GM21526 (cell line): ENCODE measurements around the gene GSTP1.
"Not testable (repeated sequence)": the region's sequence is repeated elsewhere in the genome, so short reads cannot be mapped to it uniquely, and the experiment has no call there.

ENCODE experiments used
- ATAC-seq: cut with Tn5 transposase; IDR thresholded peaks from one replicate; pipeline ENCODE4 v1.9.1; 2021; ENCODE audit warnings: moderate library complexity; ENCODE audit not compliant: unreplicated experiment, low FRiP score

GSTP1 gene

DNA sequence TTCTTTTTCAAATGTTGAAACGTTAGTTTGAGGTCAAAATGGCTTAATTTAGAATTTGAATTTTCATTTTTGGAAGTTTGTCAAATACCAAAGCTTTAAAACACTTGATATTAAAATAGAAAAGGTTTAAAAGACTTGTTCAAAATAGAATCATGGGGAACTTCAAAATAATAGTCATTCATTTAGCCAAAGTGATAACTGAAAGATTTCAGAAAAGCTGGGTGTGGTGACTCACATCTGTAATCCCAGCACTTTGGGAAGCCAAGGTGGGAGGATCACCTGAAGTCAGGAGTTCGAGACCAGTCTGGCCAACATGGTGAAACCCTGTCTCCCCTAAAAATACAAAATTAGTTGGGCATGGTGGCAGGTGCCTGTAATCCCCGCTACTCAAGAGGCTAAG lies 10.9 kb downstream of the GSTP1 start:
- ATAC-seq, result no peak

DNA sequence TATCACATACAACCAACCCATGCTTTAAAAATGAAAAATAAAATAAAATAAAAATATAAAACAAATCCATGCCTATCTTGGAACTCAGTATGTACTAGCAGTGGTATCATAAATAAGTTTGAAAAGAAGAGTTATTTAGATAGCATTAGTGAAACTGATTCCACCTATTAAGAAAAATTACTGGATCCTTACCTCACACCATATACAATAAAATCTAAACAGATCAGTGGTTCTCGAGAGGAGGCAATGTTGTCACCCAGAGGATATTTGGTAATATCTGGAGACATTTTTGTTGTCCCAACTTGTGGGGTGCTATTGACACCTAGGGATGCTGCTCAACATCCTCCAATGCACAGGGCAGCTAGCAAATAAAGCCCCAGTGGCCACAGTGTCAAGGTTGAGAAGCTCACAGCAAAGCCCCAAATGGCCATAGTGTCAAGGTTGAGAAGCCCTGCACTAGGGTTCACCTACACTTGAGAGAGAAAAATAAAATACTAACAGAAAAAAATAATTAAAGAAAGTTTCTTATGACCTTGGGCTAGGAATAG lies 13.2 kb downstream of the GSTP1 start:
- no peak for ATAC-seq

DNA sequence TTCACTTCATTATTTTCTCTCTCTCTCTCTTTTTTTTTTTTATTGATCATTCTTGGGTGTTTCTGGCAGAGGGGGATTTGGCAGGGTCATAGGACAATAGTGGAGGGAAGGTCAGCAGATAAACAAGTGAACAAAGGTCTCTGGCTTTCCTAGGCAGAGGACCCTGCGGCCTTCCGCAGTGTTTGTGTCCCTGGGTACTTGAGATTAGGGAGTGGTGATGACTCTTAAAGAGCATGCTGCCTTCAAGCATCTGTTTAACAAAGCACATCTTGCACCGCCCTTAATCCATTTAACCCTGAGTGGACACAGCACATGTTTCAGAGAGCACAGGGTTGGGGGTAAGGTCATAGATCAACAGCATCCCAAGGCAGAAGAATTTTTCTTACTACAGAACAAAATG lies 13.8 kb downstream of the GSTP1 start:
- not testable (repeated sequence) for ATAC-seq

DNA sequence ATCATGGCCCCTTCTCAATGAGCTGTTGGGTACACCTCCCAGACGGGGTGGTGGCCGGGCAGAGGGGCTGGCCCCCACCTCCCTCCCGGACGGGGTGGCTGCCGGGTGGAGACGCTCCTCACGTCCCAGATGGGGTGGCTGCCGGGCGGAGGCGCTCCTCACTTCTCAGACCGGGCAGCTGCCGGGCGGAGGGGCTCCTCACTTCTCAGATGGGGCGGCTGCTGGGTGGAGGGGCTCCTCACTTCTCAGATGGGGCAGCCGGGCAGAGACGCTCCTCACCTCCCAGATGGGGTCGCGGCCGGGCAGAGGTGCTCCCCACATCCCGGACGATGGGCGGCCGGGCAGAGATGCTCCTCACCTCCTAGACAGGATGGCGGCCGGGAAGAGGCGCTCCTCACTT lies 14.4 kb downstream of the GSTP1 start:
- not testable (repeated sequence) for ATAC-seq

DNA sequence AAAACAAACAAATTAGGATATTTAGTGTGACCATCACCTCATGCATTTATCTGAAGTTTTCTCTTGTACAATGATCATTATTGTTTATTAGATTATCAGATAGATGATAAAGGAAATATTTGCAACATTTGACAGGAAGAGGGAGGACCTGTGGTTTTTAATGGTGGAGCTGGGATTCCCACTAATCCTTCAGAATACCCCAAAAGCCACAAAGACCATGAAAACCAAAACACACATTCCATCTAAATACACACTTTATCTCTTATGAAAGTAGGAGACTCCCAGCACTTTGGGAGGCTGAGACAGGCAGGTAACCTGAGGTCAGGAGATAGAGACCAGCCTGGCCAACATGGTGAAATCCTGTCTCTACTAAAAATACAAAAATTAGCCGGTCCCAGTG lies 15.5 kb downstream of the GSTP1 start:
- ATAC-seq, result no peak

DNA sequence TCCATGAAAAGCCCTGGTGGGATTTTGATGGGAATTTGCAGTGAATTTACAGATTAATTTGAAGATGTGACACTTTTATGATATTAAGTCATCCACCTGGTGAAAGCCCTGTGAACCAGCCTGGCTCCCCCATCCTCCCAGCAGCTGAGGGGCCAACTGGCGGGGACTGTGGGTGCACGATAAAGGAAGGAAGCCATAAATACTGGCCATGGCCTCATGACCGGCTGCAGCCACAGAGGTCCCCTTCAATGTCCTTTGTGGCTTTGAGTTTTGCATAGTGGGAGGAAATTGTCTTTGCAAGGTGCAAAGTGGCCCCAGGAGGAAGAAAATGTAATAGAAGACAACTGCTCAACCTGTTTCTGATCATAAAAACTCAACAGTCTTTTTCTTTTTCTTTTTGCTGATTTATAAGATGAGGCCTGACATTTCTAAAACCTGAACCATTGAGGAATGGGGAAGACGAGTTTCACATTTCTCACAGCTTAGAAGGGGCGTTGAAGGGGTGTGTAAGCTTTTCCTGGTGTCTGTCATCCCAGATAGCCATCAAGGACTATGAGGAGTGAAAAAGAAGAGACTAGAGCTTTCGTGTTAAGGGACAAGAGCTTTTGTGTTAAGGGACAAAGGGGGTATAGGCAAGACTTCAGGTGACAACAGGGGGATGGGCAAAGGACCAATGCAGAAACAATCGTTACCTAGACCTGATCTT lies 16.9 kb downstream of the GSTP1 start:
- no peak for ATAC-seq

DNA sequence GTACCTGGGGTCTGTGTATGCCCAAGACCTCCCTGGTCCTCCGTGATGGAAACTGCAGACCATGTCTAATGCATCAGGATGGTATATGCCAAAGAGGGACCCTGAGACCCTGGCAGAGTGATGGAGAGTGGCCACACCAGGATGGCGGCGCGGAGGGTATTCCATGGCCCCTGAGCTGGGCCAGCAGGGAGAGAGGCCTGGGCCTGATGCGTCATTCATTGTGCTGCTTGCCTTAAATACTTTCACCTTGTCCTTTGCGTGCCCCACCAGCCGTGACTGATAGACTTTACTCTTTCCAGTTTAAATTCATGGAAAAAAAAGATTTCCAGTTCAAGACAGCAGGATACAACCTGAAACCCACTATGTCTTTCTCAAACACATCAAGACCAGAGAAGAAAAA lies 17.5 kb downstream of the GSTP1 start:
- ATAC-seq, result no peak

DNA sequence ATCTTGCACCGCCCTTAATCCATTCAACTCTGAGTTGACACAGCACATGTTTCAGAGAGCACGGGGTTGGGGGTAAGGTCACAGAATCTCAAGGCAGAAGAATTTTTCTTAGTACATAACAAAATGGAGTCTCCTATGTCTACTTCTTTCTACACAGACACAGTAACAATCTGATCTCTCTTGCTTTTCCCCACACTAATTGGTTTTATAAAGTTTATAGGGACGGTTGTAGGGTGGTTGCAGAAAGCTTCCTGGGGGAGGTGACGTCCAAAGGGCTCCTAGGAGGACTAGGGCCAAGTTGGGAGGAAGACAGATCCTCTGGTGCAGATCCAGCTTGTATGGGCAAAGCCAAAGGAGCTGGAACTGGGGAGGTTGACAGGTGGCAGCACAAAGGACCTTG lies 20.5 kb downstream of the GSTP1 start:
- not testable (repeated sequence) for ATAC-seq

DNA sequence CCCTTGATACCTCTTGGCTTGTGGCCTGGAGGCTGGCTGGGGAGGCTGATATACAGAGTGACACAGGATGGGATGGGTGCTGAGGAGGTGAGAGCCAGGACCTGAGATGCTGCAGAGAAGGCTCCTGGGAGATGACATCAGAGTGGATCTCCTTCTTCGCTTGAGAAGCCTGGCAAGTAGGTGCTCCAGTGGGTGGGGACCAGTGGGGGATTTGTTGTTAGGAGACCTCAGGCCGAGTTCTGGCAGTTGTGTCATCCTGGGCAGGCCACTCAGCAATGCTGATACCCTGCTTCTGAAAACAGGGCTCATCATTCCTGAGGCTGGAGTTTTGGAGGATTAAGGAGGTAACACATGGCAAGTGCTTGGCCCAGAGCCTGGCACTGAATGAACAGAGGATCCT lies 21.2 kb downstream of the GSTP1 start:
- ATAC-seq, result no peak

DNA sequence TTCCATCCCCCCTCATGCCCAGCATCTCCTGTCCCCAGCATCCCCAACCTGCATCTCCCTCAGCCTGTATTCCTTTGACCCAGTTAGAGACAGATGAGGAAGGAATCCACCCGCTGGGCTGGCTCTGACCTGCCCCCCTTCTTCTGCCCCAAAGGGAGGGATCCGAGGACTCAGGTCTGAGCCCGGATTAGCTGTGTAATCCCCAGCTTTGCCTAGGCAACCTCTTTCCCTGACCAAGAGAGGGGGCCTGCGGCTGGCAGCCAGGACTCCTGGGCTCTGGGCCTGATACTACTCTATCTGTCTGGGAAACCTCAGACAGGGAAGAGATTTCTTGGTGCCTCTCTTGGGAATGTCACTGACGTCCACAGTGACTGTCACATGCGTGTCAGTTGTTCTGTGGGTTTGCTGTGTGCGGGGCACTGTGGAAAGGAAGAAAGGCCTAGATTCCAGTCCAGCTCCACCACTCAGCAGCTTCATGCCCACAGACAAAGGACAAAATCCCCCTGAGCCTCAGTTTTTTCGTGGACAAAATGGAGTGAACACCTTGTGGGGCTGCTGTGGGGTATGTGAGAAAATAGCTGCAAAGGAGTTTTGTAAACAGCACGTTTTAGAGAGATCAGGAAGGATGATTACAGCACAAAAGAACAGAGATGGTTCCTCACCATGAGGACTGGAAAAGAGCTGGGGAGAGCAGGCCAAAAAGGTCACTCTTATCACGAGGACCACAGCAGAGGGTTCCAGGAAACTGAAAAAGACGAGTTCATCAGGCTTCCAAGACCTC lies 21.8 kb downstream of the GSTP1 start:
- ATAC-seq, result no peak

DNA sequence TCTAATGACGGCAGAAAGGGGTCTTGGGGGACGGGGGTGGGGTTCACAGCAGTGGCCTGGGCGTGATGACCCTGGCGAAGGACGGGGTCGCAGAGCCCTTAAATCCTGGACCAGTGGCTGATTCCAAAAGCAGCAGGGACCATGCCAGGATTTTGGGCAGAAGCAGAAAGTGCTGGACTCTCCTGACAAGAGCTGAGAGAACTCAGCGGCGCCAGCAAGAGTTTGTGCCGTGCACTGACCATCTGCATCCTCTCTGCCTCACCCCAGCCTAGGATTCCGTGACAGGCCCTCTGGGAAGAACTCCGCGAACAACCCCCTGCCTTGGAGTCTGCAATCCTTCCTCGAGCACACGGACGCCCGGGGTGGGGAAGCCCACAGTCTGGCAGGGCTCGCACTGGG lies 22.5 kb downstream of the GSTP1 start:
- no peak for ATAC-seq

DNA sequence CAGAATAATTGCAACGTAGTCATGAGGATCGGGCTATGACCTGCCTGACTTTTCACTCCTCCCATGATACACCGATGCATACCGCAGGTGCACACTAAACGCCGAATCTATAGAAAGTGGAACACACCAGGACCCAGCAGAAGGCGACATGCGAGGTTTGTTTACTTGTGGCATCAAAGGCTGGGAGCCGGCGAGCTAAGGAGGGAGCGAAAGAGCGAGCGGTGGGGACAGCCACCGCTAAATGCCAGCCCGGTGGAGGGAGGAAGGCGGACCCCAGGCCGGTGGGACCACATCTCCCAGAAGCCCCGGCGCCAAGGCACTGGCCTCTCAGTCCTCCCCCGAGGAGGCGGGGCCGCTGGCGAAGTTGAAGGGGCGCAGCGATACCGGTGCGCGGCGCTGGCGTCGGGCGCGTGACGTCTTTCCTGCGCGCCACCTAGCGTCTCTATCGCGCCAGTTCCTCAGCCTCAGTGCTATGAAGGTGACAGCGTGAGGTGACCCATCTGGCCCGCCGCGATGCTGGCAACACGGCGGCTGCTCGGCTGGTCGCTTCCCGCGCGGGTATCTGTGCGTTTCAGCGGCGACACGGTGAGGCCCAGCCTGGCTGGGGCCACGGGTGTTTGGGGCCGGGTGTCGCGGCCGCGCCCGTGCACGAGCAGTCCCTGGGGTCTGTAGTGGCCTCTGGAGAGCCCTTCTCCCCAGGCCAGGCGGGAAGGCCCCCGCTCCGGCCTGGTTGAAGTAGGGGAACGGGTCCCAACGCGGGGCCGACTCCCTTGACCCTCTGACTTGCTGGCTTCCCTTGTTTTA lies 23.1 kb downstream of the GSTP1 start, which contains the start of gene NDUFV1:
TSS of gene NDUFV1 (plus strand) at position 445 of the 804 bp plus-strand sequence. CDS start at position 514, 69 bp downstream.
- peak; percentile 86 for ATAC-seq

DNA sequence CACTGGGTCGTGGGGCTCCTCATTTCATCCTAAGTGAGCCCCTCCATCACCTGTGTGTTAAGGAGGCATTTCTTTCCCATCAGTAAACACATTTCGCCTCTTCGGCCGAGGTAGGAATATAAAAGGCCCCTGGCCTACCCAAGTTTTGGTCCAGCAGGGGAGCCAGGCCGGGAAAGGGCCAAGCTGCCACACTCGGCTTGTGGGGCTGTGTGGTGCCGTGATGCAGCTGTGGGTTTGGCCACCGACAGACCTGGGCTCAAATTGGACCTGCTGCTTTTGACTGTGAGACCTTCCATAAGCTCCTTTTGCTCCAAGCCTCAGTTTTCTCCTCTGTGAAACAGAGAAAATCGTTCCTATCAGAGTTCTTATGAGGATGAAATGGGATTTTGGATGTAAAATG lies 23.9 kb downstream of the GSTP1 start:
- no peak for ATAC-seq

DNA sequence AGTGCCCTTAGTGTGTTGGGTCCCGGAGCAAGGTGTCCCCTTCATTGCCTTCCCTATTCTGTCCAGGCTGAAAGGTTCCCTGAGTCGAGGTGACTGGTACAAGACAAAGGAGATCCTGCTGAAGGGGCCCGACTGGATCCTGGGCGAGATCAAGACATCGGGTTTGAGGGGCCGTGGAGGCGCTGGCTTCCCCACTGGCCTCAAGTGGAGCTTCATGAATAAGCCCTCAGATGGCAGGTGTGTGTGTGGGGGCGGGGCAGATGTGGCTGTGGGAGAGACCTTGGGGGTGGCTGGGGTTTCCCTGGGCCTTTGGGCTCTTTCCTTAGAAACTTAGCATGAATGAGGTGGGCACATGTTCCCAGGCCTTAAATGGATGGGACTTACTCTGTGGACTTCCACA lies 24.9 kb downstream of the GSTP1 start:
- no peak for ATAC-seq

DNA sequence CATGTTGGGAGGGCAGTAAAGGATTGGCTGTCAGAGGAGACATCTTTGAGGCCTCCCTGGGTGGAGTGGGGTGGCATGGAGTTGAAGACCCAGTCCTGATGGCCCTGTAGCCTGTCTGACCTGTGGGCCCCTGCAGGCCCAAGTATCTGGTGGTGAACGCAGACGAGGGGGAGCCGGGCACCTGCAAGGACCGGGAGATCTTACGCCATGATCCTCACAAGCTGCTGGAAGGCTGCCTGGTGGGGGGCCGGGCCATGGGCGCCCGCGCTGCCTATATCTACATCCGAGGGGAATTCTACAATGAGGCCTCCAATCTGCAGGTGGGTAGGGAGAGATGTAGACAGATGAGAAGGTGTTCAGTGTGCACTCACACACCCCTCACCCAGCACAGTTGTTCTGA lies 25.7 kb downstream of the GSTP1 start:
- no peak for ATAC-seq

DNA sequence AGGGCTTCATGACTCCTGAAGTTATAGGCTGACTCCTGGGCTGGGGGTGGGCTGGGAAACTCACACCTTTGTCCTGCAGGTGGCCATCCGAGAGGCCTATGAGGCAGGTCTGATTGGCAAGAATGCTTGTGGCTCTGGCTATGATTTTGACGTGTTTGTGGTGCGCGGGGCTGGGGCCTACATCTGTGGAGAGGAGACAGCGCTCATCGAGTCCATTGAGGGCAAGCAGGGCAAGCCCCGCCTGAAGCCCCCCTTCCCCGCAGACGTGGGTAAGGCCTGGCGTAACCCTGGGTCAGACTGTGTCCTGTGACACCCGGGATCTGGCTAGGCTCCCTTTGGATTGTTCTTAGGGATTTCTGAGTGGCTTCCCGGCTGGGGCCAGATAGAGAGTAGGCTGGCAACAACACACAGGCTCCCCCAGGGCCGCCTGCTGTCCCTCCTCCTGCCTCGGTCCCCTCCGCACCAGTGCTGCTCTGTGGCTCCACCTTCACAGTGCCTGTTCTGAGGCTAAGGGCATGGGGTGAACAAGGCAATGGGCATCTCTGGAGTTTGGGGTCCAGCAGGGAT lies 26.8 kb downstream of the GSTP1 start:
- ATAC-seq, result no peak

DNA sequence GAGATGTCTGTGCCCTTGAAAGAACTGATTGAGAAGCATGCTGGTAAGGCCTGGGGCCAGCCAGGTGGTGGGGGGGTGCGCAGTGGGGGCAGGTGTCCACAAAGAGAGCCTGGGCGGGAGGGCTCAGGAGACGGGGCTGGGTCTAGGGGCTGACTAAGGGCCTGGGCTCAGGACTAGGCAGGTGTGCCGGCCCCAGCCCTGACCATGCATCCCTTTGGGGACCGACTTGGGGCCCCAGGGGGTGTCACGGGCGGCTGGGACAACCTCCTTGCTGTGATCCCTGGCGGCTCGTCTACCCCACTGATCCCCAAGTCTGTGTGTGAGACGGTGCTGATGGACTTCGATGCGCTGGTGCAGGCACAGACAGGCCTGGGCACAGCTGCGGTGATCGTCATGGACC lies 27.6 kb downstream of the GSTP1 start:
- ATAC-seq, result no peak

DNA sequence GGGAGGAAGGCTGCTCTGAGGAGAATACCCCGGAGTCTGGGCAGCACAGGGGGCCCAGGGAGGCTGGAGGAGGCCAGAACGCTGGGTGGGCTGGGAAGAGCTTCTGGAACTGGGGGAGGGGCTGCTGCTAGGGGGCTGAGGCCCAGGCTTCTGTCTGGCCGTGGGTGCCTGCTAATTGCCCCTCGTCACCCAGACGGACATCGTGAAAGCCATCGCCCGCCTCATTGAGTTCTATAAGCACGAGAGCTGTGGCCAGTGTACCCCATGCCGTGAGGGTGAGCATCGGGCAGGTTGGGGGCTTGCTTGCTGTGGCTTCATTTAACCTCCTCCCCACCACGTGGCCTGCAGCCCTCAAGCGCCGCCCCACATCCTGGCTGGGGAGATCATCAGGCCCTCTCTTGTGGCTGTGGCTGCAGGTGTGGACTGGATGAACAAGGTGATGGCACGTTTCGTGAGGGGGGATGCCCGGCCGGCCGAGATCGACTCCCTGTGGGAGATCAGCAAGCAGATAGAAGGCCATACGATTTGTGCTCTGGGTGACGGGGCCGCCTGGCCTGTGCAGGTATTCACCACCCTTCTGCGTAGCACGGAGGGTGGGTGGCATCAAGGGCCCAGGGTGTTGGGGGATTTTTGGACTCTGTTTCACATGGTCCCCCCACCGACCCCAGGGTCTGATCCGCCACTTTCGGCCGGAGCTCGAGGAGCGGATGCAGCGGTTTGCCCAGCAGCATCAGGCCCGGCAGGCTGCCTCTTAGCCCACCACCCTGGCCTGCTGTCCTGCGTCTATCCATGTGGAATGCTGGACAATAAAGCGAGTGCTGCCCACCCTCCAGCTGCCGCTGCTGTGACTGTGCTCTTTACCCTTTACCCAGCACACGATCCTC lies 28.3 kb downstream of the GSTP1 start:
- ATAC-seq, result no peak

DNA sequence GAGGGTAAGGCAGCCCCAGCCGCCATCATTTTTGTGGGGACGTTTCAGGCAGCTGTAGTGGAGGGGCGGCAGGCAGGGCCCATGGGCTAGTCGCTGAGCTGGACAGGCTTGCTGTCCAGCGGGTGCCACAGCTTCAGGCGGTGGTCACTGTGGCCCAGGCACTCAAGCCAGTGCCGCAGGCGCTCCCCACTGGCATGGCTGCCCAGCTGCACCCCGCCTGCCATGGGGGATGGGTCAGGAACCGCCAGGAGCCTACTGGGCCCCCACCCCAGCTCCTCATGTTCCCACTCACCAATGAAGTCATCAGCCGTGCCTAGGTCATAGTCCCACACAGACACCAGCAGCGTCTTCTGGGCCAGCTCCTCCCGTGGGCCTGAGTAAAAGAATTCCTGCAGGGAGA lies 29.1 kb downstream of the GSTP1 start:
- no peak for ATAC-seq
